Activated B cell treated with CpG ODN at 0.5 μM for 24 hours (primary cell): ENCODE measurements around the gene KCNS3. TPM values are rescaled to one million over a fixed set of nuclear protein-coding genes. Genes with fewer than 3 reads are reported as not detected.

Experiments
- ATAC-seq: fragments of 200-7000 bp; cut with Tn5 transposase; one replicate; pipeline ENCODE4 v1.10.0; 2021; ENCODE audit warnings: low read depth, mild to moderate bottlenecking, moderate library complexity
- CTCF ChIA-PET: fragments of 350-600 bp; sonication (Branson Sonifier 250); formaldehyde crosslinking; loops from one replicate; lab custom pipeline; 2021; ENCODE audit warnings: antibody characterized with exemption; lab: Charles Lee
- POLR2A ChIA-PET: fragments of 350-600 bp; sonication (Branson Sonifier 250); formaldehyde crosslinking; loops from one replicate; lab custom pipeline; 2021; ENCODE audit warnings: antibody characterized with exemption; lab: Charles Lee
- DNase-seq: peaks from one replicate; pipeline ENCODE4 v3.0.0; 2022
- H3K27ac Mint-ChIP-seq: one replicate; pipeline ENCODE4 v1.8.0; 2020; ENCODE audit warnings: mixed read lengths
- H3K27me3 Mint-ChIP-seq: one replicate; pipeline ENCODE4 v1.8.0; 2021; ENCODE audit warnings: mixed read lengths
- H3K36me3 Mint-ChIP-seq: one replicate; pipeline ENCODE4 v1.8.0; 2021; ENCODE audit warnings: low read depth, mixed read lengths
- H3K4me1 Mint-ChIP-seq: one replicate; pipeline ENCODE4 v1.8.0; 2021; ENCODE audit warnings: mixed read lengths
- H3K4me3 Mint-ChIP-seq: one replicate; pipeline ENCODE4 v1.8.0; 2020; ENCODE audit warnings: mild to moderate bottlenecking, mixed read lengths
- H3K9me3 Mint-ChIP-seq: one replicate; pipeline ENCODE4 v1.8.0; 2020; ENCODE audit warnings: mixed read lengths
- intact Hi-C: fragments of 100-400 bp; cut with micrococcal nuclease; formaldehyde crosslinking; loops from one replicate; pipeline ENCODE4 v1.15.1; 2024
- total RNA-seq: library from RNA; stranded (reverse); gene quantifications from 2 replicates; pipeline ENCODE4 v1.2.3, GENCODE V29; 2022
- TF ChIP-seq, protein P1 (sequence below): fragments of 200-600 bp; IDR thresholded peaks from one replicate; pipeline ENCODE4 v1.8.0; 2022; ENCODE audit warnings: antibody characterized with exemption, mild to moderate bottlenecking

Gene KCNS3
- total RNA-seq, 1 donor from 2014 or later, result 1.5 TPM

DNA sequence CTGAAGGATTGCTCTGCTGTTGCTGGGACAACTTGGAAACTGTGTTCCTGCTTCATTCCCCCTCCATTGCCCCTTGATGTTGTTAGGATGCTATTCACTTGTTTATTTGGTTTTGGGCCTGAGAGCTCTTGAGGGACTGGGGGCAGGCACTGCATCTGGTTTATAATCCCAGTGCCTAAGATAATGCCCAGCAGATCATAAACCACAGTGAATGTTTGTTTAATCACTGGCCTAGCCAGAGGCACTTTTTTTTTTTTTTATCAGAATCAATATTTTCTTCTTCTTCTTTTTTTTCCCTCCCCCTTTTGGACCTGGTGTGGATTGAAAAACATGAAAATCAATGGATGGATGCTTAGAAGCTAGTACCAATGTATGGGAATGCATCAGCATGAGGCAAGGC lies 38.1 kb downstream of the KCNS3 start:
- POLR2A ChIA-PET, result no interaction called here
- Mint-ChIP-seq H3K36me3 (no peaks in the 10 kb centered on the region), H3K4me3 (no peak overlapping the region), H3K4me1 (peaks cover 9% of the 10 kb centered on the region), H3K9me3 (no peaks in the 10 kb centered on the region), H3K27me3 (peaks cover 2% of the 10 kb centered on the region), H3K27ac (no peak overlapping the region)
- CTCF ChIA-PET, result no interaction called here
- DNase-seq (no peak), ATAC-seq (no peak)
- TF ChIP-seq, protein P1, sequence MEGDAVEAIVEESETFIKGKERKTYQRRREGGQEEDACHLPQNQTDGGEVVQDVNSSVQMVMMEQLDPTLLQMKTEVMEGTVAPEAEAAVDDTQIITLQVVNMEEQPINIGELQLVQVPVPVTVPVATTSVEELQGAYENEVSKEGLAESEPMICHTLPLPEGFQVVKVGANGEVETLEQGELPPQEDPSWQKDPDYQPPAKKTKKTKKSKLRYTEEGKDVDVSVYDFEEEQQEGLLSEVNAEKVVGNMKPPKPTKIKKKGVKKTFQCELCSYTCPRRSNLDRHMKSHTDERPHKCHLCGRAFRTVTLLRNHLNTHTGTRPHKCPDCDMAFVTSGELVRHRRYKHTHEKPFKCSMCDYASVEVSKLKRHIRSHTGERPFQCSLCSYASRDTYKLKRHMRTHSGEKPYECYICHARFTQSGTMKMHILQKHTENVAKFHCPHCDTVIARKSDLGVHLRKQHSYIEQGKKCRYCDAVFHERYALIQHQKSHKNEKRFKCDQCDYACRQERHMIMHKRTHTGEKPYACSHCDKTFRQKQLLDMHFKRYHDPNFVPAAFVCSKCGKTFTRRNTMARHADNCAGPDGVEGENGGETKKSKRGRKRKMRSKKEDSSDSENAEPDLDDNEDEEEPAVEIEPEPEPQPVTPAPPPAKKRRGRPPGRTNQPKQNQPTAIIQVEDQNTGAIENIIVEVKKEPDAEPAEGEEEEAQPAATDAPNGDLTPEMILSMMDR, result no peak
- intact Hi-C loops, result no loop called here

DNA sequence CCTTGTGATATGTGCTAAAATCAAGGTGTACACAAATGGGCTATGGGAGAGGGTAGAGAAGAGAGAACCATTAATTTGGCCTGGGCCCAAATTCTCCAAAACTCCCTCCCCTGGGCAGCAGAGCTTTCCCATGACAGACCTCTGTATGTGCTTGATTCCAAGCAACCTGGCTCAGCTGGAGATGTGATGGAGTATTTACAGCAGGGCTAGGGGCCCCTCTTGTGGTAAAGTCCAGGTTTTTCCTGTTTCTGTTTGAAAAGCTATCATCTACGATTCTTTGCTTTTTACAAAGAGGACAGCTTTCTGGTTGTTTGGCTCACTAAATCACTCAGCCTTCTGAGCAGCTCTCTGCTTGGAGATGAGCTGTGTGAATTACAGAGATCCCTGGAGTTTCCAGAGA lies 40.3 kb downstream of the KCNS3 start:
- no peak overlapping the region for H3K27ac Mint-ChIP-seq

DNA sequence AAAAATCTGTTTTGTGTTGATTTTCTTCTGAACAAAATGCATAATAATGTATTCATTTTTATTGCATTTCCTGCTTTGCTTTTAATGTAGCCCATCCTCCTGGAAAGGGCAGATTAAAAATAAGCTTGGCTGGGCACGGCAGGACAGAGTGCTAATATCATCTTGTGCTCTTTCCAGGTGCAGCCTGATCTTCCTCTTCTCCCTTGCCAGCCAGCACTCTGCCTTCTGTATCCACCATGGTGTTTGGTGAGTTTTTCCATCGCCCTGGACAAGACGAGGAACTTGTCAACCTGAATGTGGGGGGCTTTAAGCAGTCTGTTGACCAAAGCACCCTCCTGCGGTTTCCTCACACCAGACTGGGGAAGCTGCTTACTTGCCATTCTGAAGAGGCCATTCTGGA lies 52.3 kb downstream of the KCNS3 start:
- Mint-ChIP-seq H3K4me3 (no peak overlapping the region), H3K36me3 (no peaks in the 10 kb centered on the region), H3K27ac (no peak overlapping the region), H3K27me3 (peaks cover 11% of the 10 kb centered on the region), H3K4me1 (no peaks in the 10 kb centered on the region), H3K9me3 (peaks cover 5% of the 10 kb centered on the region)
- POLR2A ChIA-PET, result no interaction called here
- CTCF ChIA-PET, result no interaction called here
- intact Hi-C loops, result no loop called here
- ATAC-seq (no peak), DNase-seq (no peak)
- TF ChIP-seq, protein P1, result no peak

More for the DNA sequence above, 40.3 kb downstream of the KCNS3 start:
- TF ChIP-seq, protein P1, result no peak
- CTCF ChIA-PET, result interaction anchor here (0.9 to 1.0 kb wide), 2 partner anchors 8 to 199 kb away, joined by 3 to 4 read pairs; no protein-coding TSS in a partner anchor
- no peak for DNase-seq
- no peaks in the 10 kb centered on the region for H3K36me3 Mint-ChIP-seq
- no peak for ATAC-seq
- no peak overlapping the region for H3K4me3 Mint-ChIP-seq
- intact Hi-C loops, result loop anchor here (2.0 kb wide), 2 partner anchors 68 to 198 kb away; no protein-coding TSS in a partner anchor
- H3K4me1 Mint-ChIP-seq, result peaks cover 2% of the 10 kb centered on the region
- H3K9me3 Mint-ChIP-seq, result no peaks in the 10 kb centered on the region
- H3K27me3 Mint-ChIP-seq, result peaks cover 2% of the 10 kb centered on the region
- POLR2A ChIA-PET, result interaction anchor here (0.6 kb wide), 1 partner anchor 1294 kb away, joined by 4 read pairs; no protein-coding TSS in a partner anchor

DNA sequence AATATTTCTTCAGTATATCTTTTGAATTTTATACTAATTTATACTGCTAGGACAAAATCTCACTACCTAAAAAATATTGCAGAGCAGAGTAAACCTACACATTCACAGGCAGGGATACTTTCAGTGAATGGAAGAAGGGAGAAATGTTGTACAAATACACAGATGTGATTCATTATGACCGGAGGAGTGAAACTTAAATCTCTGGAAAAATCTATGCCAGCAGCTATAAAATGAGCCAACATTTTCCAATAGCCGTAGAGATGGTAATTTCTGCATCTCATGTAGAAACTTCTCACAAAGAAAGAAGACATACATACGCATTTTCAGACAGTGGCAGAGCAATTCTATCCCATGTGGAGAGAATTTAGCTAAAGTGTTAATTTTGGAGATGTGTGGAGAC lies 54.8 kb downstream of the KCNS3 start:
- no peaks in the 10 kb centered on the region for H3K9me3 Mint-ChIP-seq
- DNase-seq (no peak), ATAC-seq (no peak)
- no peak overlapping the region for H3K4me3 Mint-ChIP-seq
- TF ChIP-seq, protein P1, result no peak
- intact Hi-C loops, result no loop called here
- CTCF ChIA-PET, result no interaction called here
- POLR2A ChIA-PET, result no interaction called here
- H3K27ac Mint-ChIP-seq, result no peak overlapping the region
- H3K27me3 Mint-ChIP-seq, result peaks cover 11% of the 10 kb centered on the region
- H3K36me3 Mint-ChIP-seq, result no peaks in the 10 kb centered on the region
- no peaks in the 10 kb centered on the region for H3K4me1 Mint-ChIP-seq

DNA sequence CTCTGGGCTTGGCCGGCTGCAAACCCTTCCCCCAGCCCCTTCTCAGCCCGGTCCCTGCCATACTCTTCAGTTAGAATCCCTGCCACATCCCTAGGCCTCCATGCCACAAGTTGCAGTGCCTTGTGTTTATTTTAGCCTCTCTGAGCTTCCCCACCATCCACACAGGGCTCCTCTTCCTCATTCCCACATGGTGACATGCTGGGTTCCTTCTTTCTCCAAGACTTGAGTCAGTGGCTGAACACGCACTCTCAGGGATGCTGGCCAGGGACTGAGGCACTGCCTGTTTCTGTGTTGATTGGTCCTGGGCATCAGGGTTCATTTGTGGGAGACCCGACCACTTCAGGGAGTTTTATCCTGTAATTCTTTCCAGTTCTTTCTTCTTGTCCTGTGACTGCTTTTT lies 56.3 kb downstream of the KCNS3 start:
- ChIA-PET POLR2A (no interaction called here), CTCF (no interaction called here)
- intact Hi-C loops, result no loop called here
- H3K36me3 Mint-ChIP-seq, result no peaks in the 10 kb centered on the region
- no peak overlapping the region for H3K27ac Mint-ChIP-seq
- H3K27me3 Mint-ChIP-seq, result peaks cover 15% of the 10 kb centered on the region
- DNase-seq (no peak), ATAC-seq (no peak)
- H3K4me3 Mint-ChIP-seq, result no peak overlapping the region
- H3K4me1 Mint-ChIP-seq, result no peaks in the 10 kb centered on the region
- H3K9me3 Mint-ChIP-seq, result peaks cover 3% of the 10 kb centered on the region
- TF ChIP-seq, protein P1, result no peak
